Epithelial cell of proximal tubule (primary cell): Measurements from ENCODE around the gene OGG1. TPM values are rescaled to one million over a fixed set of nuclear protein-coding genes. Genes with fewer than 3 reads are reported as not detected.

ENCODE experiments used
- DNase-seq: peaks from one replicate; pipeline ENCODE4 v3.0.0-alpha.2; 2011; ENCODE audit warnings: low read depth
- H3K4me3 ChIP-seq: 2 replicates; pipeline ENCODE4 v1.5.1; 2011; ENCODE audit warnings: low read depth, mild to moderate bottlenecking, low read length
- CTCF ChIP-seq: conservative IDR thresholded peaks from 2 replicates; pipeline ENCODE4 v1.5.1; 2012; ENCODE audit warnings: low read depth, mild to moderate bottlenecking, low read length
- total RNA-seq: library from RNA; depleted of rRNA; stranded (reverse); fragments of >200 nt; gene quantifications from 2 replicates; pipeline ENCODE4 v1.2.3, GENCODE V29; 2015

Gene OGG1
- total RNA-seq, 1 donor from 2014 or later, result 22.0 TPM

GRCh38 chr3:9791790-9792404 lies 42.1 kb downstream of the OGG1 start:
- DNase-seq, result no peak
- TF ChIP-seq CTCF, result no peak
- peak overlapping the region; percentile 91 for H3K4me3 ChIP-seq

- no peak for TF ChIP-seq CTCF
- H3K4me3 ChIP-seq, result peak within 1 kb of the TSS; percentile 91
These were observed 42.8 kb downstream of the OGG1 start, which contains the start of the genes ARPC4 and TADA3 for GRCh38 chr3:9792405-9793160. Gene ARPC4 (plus strand): TSS chr3:9793082. CDS start chr3:9793122, 40 bp downstream. Gene TADA3 (minus strand): TSS chr3:9792473. CDS start chr3:9791466, 1,007 bp downstream.

GRCh38 chr3:9793161-9793781 lies 43.5 kb downstream of the OGG1 start:
- TF ChIP-seq CTCF, result no peak
- H3K4me3 ChIP-seq, result peak overlapping the region; percentile 91
- DNase-seq, result no peak

More at GRCh38 chr3:9792405-9793160, 42.8 kb downstream of the OGG1 start, which contains the start of the genes ARPC4 and TADA3:
- peak; percentile 88 for DNase-seq

GRCh38 chr3:9794400-9794799 lies 44.6 kb downstream of the OGG1 start:
- no peak overlapping the region for H3K4me3 ChIP-seq
- DNase-seq, result no peak
- TF ChIP-seq CTCF, result no peak

GRCh38 chr3:9795207-9795606 lies 45.5 kb downstream of the OGG1 start:
- TF ChIP-seq CTCF, result no peak
- DNase-seq, result no peak
- no peak overlapping the region for H3K4me3 ChIP-seq

- no peak for DNase-seq
- no peak overlapping the region for H3K4me3 ChIP-seq
- TF ChIP-seq CTCF, result no peak
These were observed 47.6 kb downstream of the OGG1 start for GRCh38 chr3:9797196-9797945.
